ENCODE measurements around the gene CASZ1.
A peak's percentile ranks its signal among the peaks of the same experiment; 100 is the strongest.

Gene CASZ1

GRCh38 chr1:10796029-10796944 is at the start of gene CASZ1:
Gene CASZ1 (minus strand): TSS chr1:10796646. CDS start chr1:10693889, 102,757 bp downstream.
- peak within 1 kb of the TSS; percentile 63; the same call in 1 of the 2 replicates for H3K4me3 ChIP-seq (ENCODE audit: low read length)

GRCh38 chr1:10843697-10844096 is 47.3 kb upstream of the CASZ1 start:
- DNase-seq (ENCODE audit: low read depth, low spot score), result no peak
- no CpG with 5 or more reads among the region's 2 CpGs for WGBS (ENCODE audit: insufficient coverage, insufficient read length)
- H3K4me3 ChIP-seq (ENCODE audit: low read length), result no peak overlapping the region
- H3K27me3 ChIP-seq (ENCODE audit: control insufficient read depth, insufficient read depth, low read length), result no peaks in the 10 kb centered on the region
- no peak overlapping the region for H3K27ac ChIP-seq (ENCODE audit: low read length)
- no peaks in the 10 kb centered on the region for H3K36me3 ChIP-seq (ENCODE audit: control insufficient read depth, insufficient read depth, low read length)
- peaks cover 6% of the 10 kb centered on the region for H3K4me1 ChIP-seq (ENCODE audit: control insufficient read depth, insufficient read depth, low read length)
- H3K9me3 ChIP-seq (ENCODE audit: control insufficient read depth, insufficient read depth, low read length), result no peaks in the 10 kb centered on the region

More at GRCh38 chr1:10796029-10796944, at the start of gene CASZ1:
- peaks cover 14% of the 10 kb centered on the region; the same call in 1 of the 2 replicates for H3K27me3 ChIP-seq (ENCODE audit: control insufficient read depth, insufficient read depth, low read length)
- H3K4me1 ChIP-seq (ENCODE audit: control insufficient read depth, insufficient read depth, low read length), result peaks cover 3% of the 10 kb centered on the region; the same call in 1 of the 2 replicates
- DNase-seq (ENCODE audit: low read depth, low spot score), result peak; percentile 71
- no peaks in the 10 kb centered on the region for H3K9me3 ChIP-seq (ENCODE audit: control insufficient read depth, insufficient read depth, low read length)
- no CpG with 5 or more reads among the region's 88 CpGs for WGBS (ENCODE audit: insufficient coverage, insufficient read length)
- no peak within 1 kb of the TSS for H3K27ac ChIP-seq (ENCODE audit: low read length)
- H3K36me3 ChIP-seq (ENCODE audit: control insufficient read depth, insufficient read depth, low read length), result no peaks in the 10 kb centered on the region

GRCh38 chr1:10841118-10841517 is 44.7 kb upstream of the CASZ1 start:
- DNase-seq (ENCODE audit: low read depth, low spot score), result no peak
- Histone ChIP-seq H3K4me3 (ENCODE audit: low read length) (no peak overlapping the region), H3K36me3 (ENCODE audit: control insufficient read depth, insufficient read depth, low read length) (no peaks in the 10 kb centered on the region), H3K27ac (ENCODE audit: low read length) (no peak overlapping the region), H3K9me3 (ENCODE audit: control insufficient read depth, insufficient read depth, low read length) (no peaks in the 10 kb centered on the region), H3K4me1 (ENCODE audit: control insufficient read depth, insufficient read depth, low read length) (peaks cover 11% of the 10 kb centered on the region), H3K27me3 (ENCODE audit: control insufficient read depth, insufficient read depth, low read length) (no peaks in the 10 kb centered on the region)
- WGBS (ENCODE audit: insufficient coverage, insufficient read length), result no CpG with 5 or more reads among the region's 13 CpGs

GRCh38 chr1:10839188-10839770 is 42.8 kb upstream of the CASZ1 start:
- Histone ChIP-seq H3K27ac (ENCODE audit: low read length) (no peak overlapping the region), H3K27me3 (ENCODE audit: control insufficient read depth, insufficient read depth, low read length) (no peaks in the 10 kb centered on the region), H3K4me1 (ENCODE audit: control insufficient read depth, insufficient read depth, low read length) (peaks cover 11% of the 10 kb centered on the region), H3K4me3 (ENCODE audit: low read length) (no peak overlapping the region), H3K36me3 (ENCODE audit: control insufficient read depth, insufficient read depth, low read length) (no peaks in the 10 kb centered on the region), H3K9me3 (ENCODE audit: control insufficient read depth, insufficient read depth, low read length) (no peaks in the 10 kb centered on the region)
- 100% methylated on average over 2 of the region's 9 CpGs for WGBS (ENCODE audit: insufficient coverage, insufficient read length)
- DNase-seq (ENCODE audit: low read depth, low spot score), result no peak

- DNase-seq (ENCODE audit: low read depth, low spot score), result no peak
- peaks cover 11% of the 10 kb centered on the region for H3K4me1 ChIP-seq (ENCODE audit: control insufficient read depth, insufficient read depth, low read length)
- no peak overlapping the region for H3K4me3 ChIP-seq (ENCODE audit: low read length)
- H3K9me3 ChIP-seq (ENCODE audit: control insufficient read depth, insufficient read depth, low read length), result no peaks in the 10 kb centered on the region
- H3K36me3 ChIP-seq (ENCODE audit: control insufficient read depth, insufficient read depth, low read length), result no peaks in the 10 kb centered on the region
- no peak overlapping the region for H3K27ac ChIP-seq (ENCODE audit: low read length)
- no peaks in the 10 kb centered on the region for H3K27me3 ChIP-seq (ENCODE audit: control insufficient read depth, insufficient read depth, low read length)
- no CpG with 5 or more reads among the region's 11 CpGs for WGBS (ENCODE audit: insufficient coverage, insufficient read length)
Observed at GRCh38 chr1:10838541-10838940, 42.1 kb upstream of the CASZ1 start.

GRCh38 chr1:10836726-10837125 is 40.3 kb upstream of the CASZ1 start:
- no CpG with 5 or more reads among the region's 11 CpGs for WGBS (ENCODE audit: insufficient coverage, insufficient read length)
- Histone ChIP-seq H3K4me1 (ENCODE audit: control insufficient read depth, insufficient read depth, low read length) (peaks cover 11% of the 10 kb centered on the region), H3K27ac (ENCODE audit: low read length) (no peak overlapping the region), H3K9me3 (ENCODE audit: control insufficient read depth, insufficient read depth, low read length) (no peaks in the 10 kb centered on the region), H3K27me3 (ENCODE audit: control insufficient read depth, insufficient read depth, low read length) (no peaks in the 10 kb centered on the region), H3K4me3 (ENCODE audit: low read length) (no peak overlapping the region), H3K36me3 (ENCODE audit: control insufficient read depth, insufficient read depth, low read length) (no peaks in the 10 kb centered on the region)
- no peak for DNase-seq (ENCODE audit: low read depth, low spot score)

GRCh38 chr1:10835822-10836421 is 39.5 kb upstream of the CASZ1 start:
- no peaks in the 10 kb centered on the region for H3K9me3 ChIP-seq (ENCODE audit: control insufficient read depth, insufficient read depth, low read length)
- no peak overlapping the region for H3K27ac ChIP-seq (ENCODE audit: low read length)
- WGBS (ENCODE audit: insufficient coverage, insufficient read length), result no CpG with 5 or more reads among the region's 31 CpGs
- H3K27me3 ChIP-seq (ENCODE audit: control insufficient read depth, insufficient read depth, low read length), result no peaks in the 10 kb centered on the region
- DNase-seq (ENCODE audit: low read depth, low spot score), result peak; percentile 80
- no peak overlapping the region for H3K4me3 ChIP-seq (ENCODE audit: low read length)
- peaks cover 11% of the 10 kb centered on the region for H3K4me1 ChIP-seq (ENCODE audit: control insufficient read depth, insufficient read depth, low read length)
- H3K36me3 ChIP-seq (ENCODE audit: control insufficient read depth, insufficient read depth, low read length), result no peaks in the 10 kb centered on the region

- Histone ChIP-seq H3K36me3 (ENCODE audit: control insufficient read depth, insufficient read depth, low read length) (no peaks in the 10 kb centered on the region), H3K4me3 (ENCODE audit: low read length) (no peak overlapping the region), H3K27me3 (ENCODE audit: control insufficient read depth, insufficient read depth, low read length) (no peaks in the 10 kb centered on the region), H3K27ac (ENCODE audit: low read length) (no peak overlapping the region), H3K9me3 (ENCODE audit: control insufficient read depth, insufficient read depth, low read length) (no peaks in the 10 kb centered on the region), H3K4me1 (ENCODE audit: control insufficient read depth, insufficient read depth, low read length) (peaks cover 11% of the 10 kb centered on the region)
- DNase-seq (ENCODE audit: low read depth, low spot score), result no peak
- no CpG with 5 or more reads among the region's 12 CpGs for whole genome bisulfite sequencing (ENCODE audit: insufficient coverage, insufficient read length)
Observed at GRCh38 chr1:10835421-10835820, 39.0 kb upstream of the CASZ1 start.

GRCh38 chr1:10834770-10835412 is 38.4 kb upstream of the CASZ1 start:
- Histone ChIP-seq H3K27ac (ENCODE audit: low read length) (no peak overlapping the region), H3K36me3 (ENCODE audit: control insufficient read depth, insufficient read depth, low read length) (no peaks in the 10 kb centered on the region), H3K9me3 (ENCODE audit: control insufficient read depth, insufficient read depth, low read length) (no peaks in the 10 kb centered on the region), H3K4me3 (ENCODE audit: low read length) (no peak overlapping the region), H3K4me1 (ENCODE audit: control insufficient read depth, insufficient read depth, low read length) (peaks cover 11% of the 10 kb centered on the region), H3K27me3 (ENCODE audit: control insufficient read depth, insufficient read depth, low read length) (no peaks in the 10 kb centered on the region)
- WGBS (ENCODE audit: insufficient coverage, insufficient read length), result no CpG with 5 or more reads among the region's 16 CpGs
- no peak for DNase-seq (ENCODE audit: low read depth, low spot score)

All from iPS DF 6.9 (cell line).